Heart right ventricle (tissue), 16 donors: ENCODE data around the gene KRT8. TPM values are rescaled to one million over a fixed set of nuclear protein-coding genes. Genes with fewer than 3 reads are reported as not detected.

Source experiments
- ATAC-seq, 8 donors: fragments of 200-7000 bp; cut with Tn5 transposase; one replicate each; pipeline ENCODE4 v1.9.1; 2020; ENCODE audit warnings: mild to moderate bottlenecking in 8 of 8, moderate library complexity in 8 of 8, moderate number of reproducible peaks in 1 of 8
- DNase-seq, 2 donors: peaks; one replicate each; pipeline ENCODE4 v3.0.0-alpha.2; 2020
- H3K27ac ChIP-seq, 10 donors: fragments of 200-600 bp; sonication (generic) in 2 of 10; one replicate each; pipeline versions ENCODE4 v1.5.0 to v1.8.0; 2020 to 2022; ENCODE audit warnings: mild to moderate bottlenecking in 3 of 10
- H3K27me3 ChIP-seq, 7 donors: fragments of 200-600 bp; one replicate each; pipeline ENCODE4 v1.8.0; 2021 to 2022; ENCODE audit warnings: mild to moderate bottlenecking in 2 of 7
- H3K36me3 ChIP-seq, 9 donors: fragments of 200-600 bp; sonication (generic) in 1 of 9; one replicate each; pipeline versions ENCODE4 v1.5.0 to v1.8.0; 2020 to 2022; ENCODE audit warnings: mild to moderate bottlenecking in 2 of 9
- H3K4me1 ChIP-seq, 9 donors: fragments of 200-600 bp; sonication (generic) in 1 of 9; one replicate each; pipeline versions ENCODE4 v1.5.0 to v1.8.0; 2020 to 2022; ENCODE audit warnings: mild to moderate bottlenecking in 4 of 9
- H3K4me3 ChIP-seq, 10 donors: fragments of 200-600 bp; sonication (generic) in 2 of 10; one replicate each; pipeline versions ENCODE4 v1.5.0 to v1.8.0; 2020 to 2022; ENCODE audit warnings: mild to moderate bottlenecking in 7 of 10, moderate library complexity in 2 of 10
- H3K9me3 ChIP-seq, 11 donors: fragments of 200-600 bp in 10 of 11; sonication (generic) in 2 of 11; one replicate each; pipeline versions ENCODE4 v1.5.0 to v1.8.0; 2013 to 2022; ENCODE audit warnings: mild to moderate bottlenecking in 2 of 11, control low read depth in 1 of 11, moderate library complexity in 1 of 11
- CTCF ChIP-seq, 9 donors: fragments of 200-600 bp; sonication (generic) in 2 of 9; IDR thresholded peaks; one replicate each; pipeline versions ENCODE4 v1.5.0 to v1.8.0; 2021 to 2022; ENCODE audit warnings: antibody characterized with exemption in 9 of 9, mild to moderate bottlenecking in 5 of 9, moderate library complexity in 1 of 9
- WGBS, 2 donors: extraction: QIAGEN DNeasy Blood & Tissue Kit; methylation state at CpG; one replicate each; pipeline ENCODE4 v1.1.7; 2013; ENCODE audit warnings: inconsistent platforms in 1 of 2; 5-methylcytosine and 5-hydroxymethylcytosine counted together
- intact Hi-C, 10 donors: fragments of 100-400 bp; cut with DNase I; formaldehyde crosslinking; loops; one replicate each; pipeline versions ENCODE4 v1.11.1 to v1.14.2; 2022
- polyA plus RNA-seq, 2 donors: library from polyadenylated mRNA; stranded (reverse); fragments of 200-250 nt; gene quantifications; one replicate each; pipeline ENCODE4 v1.2.3, GENCODE V29; 2013
- total RNA-seq, 10 donors: library from RNA; stranded (reverse); fragmentation: NEBNext Ultra II Directional in 3 of 10; extraction: Animal tissue kit (Norgen Biotek cat#: 25700) in 3 of 10; gene quantifications; one replicate each; pipeline versions ENCODE4 v1.2.1 to v1.2.4, GENCODE V29; 2021 to 2023
- donor health status: Arrhythmogenic right ventricular cardiomyopathy.
- donor health status: ischemic (EF 13 %, LVEDD 7.1; RV severe dilation, severe dysfunction).
- donor health status: healthy with polysubstance abuse.
- donor health status: DM: no; HTN: yes; CAD: no.
- donor health status: DM: no; HTN: no; CAD: no.
- donor health status: ischemic (EF 25% LVEDD 6.9; RV normal size, moderate dysfunction).
- donor health status: ischemic (EF 25% LVEDD 5.7; RV mildly dilated, moderate dysfunction).
- donor health status: healthy.
- donor health status: DM: yes; HTN: yes; CAD: no.
- donor health status: Ischemic cardiomyopathy.
- donor health status: ischemic (EF 35%, LVEDD 5.7; RV mildly dilated, moderate dysfunction).
- donor health status: nonischemic (EF 11% LVEDD 7.7; RV severe dilation, severe dysfunction).
- donor health status: DM: yes; HTN: yes; CAD: no.
- donor health status: PGD.
- donor health status: ischemic (EF 29% LVEDD 5.4; RV normal size, mild dysfunction).
- donor health status: nonischemic (EF 23%, LVEDD 6.1; RV moderate dilation, normal function).

KRT8 gene
- total and polyA plus RNA-seq, 12 donors: 52.1 to 161 (median 112) TPM

GRCh38 chr12:52900896-52901714 lies 3.8 kb downstream of the KRT8 start:
- Histone ChIP-seq H3K27me3 (peaks cover 0 to 5% (median 0%) of the 10 kb centered on the region in 7 donors), H3K4me1 (peaks cover 0 to 12% (median 0%) of the 10 kb centered on the region in 9 donors), H3K36me3 (peaks cover 0 to 20% (median 0%) of the 10 kb centered on the region in 9 donors), H3K9me3 (no peaks in the 10 kb centered on the region), H3K27ac (no peak overlapping the region), H3K4me3 (no peak overlapping the region)
- DNase-seq (no peak), ATAC-seq (no peak)
- WGBS, 2 donors: 69 to 70% methylated on average over 7 of the region's 7 CpGs
- TF ChIP-seq CTCF (IDR thresholded peaks at IDR 0.05): no peak
- intact Hi-C loops: loop anchor here in 1 of 10 donors (5.0 kb wide), 1 partner anchor 76 kb away; no protein-coding TSS in a partner anchor

- intact Hi-C loops: loop anchor here in 1 of 10 donors (5.0 kb wide), 1 partner anchor 77 kb away; no protein-coding TSS in a partner anchor
- Histone ChIP-seq H3K36me3 (peaks cover 0 to 20% (median 0%) of the 10 kb centered on the region in 9 donors), H3K4me1 (peaks cover 0 to 12% (median 0%) of the 10 kb centered on the region in 9 donors), H3K27ac (no peak overlapping the region), H3K27me3 (peaks cover 0 to 5% (median 0%) of the 10 kb centered on the region in 7 donors), H3K4me3 (no peak overlapping the region), H3K9me3 (no peaks in the 10 kb centered on the region)
- no peak for TF ChIP-seq CTCF (IDR thresholded peaks at IDR 0.05)
- ATAC-seq: no peak
- 85 to 90% methylated on average over 9 of the region's 9 CpGs for WGBS, 2 donors
- no peak for DNase-seq
Measured at GRCh38 chr12:52900166-52900895, 4.5 kb downstream of the KRT8 start.

- DNase-seq (no peak), ATAC-seq (no peak)
- Histone ChIP-seq H3K9me3 (no peaks in the 10 kb centered on the region), H3K27me3 (peaks cover 0 to 5% (median 0%) of the 10 kb centered on the region in 7 donors), H3K4me1 (peaks cover 0 to 12% (median 0%) of the 10 kb centered on the region in 9 donors), H3K4me3 (no peak overlapping the region), H3K27ac (no peak overlapping the region), H3K36me3 (peaks cover 0 to 20% (median 0%) of the 10 kb centered on the region in 9 donors)
- no peak for TF ChIP-seq CTCF (IDR thresholded peaks at IDR 0.05)
- intact Hi-C loops: loop anchor here in 1 of 10 donors (5.0 kb wide), 1 partner anchor 78 kb away; no protein-coding TSS in a partner anchor
- whole genome bisulfite sequencing, 2 donors: 92% methylated on average over 13 of the region's 13 CpGs
Measured at GRCh38 chr12:52899338-52900035, 5.4 kb downstream of the KRT8 start.
